GM19438 (cell line): ENCODE results near the gene AGRN.
"Not testable (repeated sequence)": the region's sequence is repeated elsewhere in the genome, so short reads cannot be mapped to it uniquely, and the experiment has no call there.

Source experiments
- ATAC-seq: cut with Tn5 transposase; IDR thresholded peaks from one replicate; pipeline ENCODE4 v1.9.1; 2021; ENCODE audit warnings: low read depth; ENCODE audit not compliant: unreplicated experiment

Gene AGRN

GRCh38 chr1:1088029-1088800 lies 68.3 kb downstream of the AGRN start:
- ATAC-seq, result no peak

DNA sequence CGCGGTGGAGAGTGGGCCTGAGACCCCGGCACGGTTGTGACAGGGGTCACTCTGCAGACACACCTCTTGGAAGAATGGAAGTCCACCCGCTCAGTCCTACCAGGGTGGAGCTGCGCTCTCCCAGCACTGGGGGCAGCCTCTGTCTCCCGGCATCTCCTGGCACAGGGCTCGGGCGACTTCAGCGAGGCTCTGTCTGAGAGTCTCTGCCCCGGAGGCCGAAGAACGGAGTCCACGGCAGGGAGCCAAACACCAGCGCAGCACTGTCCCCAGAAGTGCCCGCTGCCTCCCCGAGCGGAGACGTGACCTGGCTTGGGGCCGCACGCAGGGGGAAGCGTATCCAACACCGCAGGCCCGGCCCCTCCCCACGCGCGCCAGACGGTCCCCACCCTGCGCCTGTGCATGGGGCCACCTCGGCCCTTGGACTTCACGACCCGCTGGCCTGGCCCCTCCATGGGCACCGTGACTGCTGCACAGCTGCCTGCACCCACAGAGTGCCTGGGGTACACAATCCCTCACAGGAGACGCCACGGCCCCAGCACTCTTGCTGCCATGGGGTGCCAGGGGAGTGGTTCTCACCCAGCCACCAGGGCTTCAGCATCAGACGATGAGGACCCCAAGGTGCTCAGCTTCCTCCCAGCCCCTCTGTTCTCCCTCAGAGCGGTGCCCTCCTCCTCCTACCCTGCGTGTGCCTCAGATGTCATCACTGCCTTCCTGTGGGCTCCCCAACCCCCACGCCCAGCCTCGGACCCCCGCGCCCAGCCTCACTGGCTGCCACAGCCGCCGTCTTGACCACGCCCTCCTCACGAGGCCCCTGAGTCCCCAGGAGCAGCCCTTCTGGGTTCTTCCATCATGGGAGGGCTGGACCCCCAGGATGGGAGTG lies 69.1 kb downstream of the AGRN start:
- ATAC-seq, result no peak

GRCh38 chr1:1089731-1090423 lies 70.0 kb downstream of the AGRN start:
- ATAC-seq, result no peak

- ATAC-seq, result no peak
Measured at GRCh38 chr1:1090424-1091343, 70.8 kb downstream of the AGRN start.

DNA sequence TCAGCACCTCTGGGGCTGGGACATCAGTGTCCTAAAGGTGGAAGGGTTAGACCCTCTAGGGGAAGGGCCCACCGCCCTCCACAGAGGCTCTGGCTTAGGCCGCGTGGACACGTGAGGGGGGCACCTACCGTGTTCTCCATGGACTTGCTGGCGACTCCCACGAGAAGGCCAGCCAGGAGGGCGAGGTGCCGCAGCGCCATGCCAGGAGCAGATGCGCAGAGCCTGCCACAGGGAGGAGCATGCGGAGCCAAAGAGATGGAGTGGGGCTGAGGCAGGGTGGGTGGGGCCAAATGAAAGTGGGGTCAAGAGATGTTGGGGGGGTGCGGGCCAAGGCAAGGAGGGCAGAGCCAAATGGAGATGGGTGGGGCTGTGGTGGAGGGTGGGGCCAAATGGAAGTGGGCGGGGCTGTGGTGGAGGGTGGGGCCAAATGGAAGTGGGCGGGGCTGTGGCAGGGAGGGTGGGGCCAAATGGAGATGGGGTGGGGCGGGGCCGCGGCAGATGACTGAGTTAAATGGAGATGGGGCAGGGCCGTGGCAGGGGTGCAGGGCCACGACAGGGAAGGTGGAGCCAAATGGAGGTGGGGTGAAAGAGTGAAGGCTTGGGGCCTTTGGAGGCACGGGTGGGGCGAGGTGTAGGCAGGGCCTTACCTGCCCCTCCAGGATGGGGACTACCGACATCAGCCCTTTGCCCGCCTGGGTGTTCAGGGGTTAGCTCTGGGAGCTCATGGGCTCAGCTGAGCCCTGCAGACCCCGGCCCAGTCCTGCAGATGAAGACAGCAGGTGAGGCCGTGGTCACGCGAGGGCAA lies 71.6 kb downstream of the AGRN start:
- no peak for ATAC-seq

DNA sequence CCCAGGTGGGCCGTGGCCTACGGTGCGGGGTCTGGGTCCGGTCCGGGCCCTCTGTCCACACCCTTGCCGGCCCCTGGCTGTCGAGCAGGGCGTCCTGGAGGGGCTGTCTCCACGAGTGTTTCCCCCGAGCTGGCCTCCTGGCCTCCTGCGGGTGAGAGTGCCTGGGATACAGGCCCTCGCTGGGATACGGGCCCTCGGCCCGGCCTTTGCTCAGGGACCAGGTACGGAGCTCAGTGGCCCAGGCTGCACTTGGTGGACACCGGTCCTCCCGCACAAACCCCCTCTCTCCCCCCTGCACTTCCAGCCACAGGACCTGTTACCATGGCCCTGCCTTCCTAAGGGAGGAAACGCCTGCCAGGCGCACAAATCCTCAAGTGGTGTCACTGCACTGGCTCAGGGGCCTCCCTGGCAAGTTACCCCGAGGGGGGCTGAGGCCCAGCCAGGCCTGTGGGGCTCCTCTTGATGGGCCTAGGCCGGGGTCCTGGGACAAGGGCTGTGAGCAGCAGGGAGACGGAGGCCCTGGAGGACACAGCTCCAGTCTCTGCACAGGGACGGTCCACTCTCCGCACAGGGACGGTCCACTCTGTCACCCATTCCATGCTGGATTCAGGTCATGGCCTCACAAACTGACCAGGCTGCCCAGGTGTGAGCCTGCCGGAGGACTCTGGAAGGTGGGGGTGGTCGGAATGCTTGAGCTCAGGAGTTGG lies 72.4 kb downstream of the AGRN start:
- no peak for ATAC-seq

GRCh38 chr1:1092894-1093609 lies 73.1 kb downstream of the AGRN start:
- ATAC-seq, result no peak

DNA sequence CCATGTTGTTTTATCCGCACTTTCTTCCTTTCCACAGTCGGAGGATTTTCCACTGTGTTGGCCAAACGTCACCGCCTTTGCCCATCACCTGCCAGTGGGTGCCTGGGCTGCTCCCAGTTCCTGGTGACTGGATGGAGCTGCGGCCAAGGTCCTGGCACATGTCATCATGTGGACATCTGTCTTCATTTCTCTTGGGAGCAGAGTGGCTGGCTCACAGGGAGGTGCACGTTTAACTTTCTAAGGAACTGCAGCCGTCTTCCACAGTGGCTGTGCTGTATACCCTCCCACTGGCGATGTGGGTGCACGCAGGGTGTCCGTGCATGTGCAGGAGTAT lies 73.7 kb downstream of the AGRN start:
- ATAC-seq, result no peak

- ATAC-seq, result no peak
Measured at GRCh38 chr1:1094981-1095380, 75.1 kb downstream of the AGRN start.

GRCh38 chr1:1096136-1096535 lies 76.2 kb downstream of the AGRN start:
- not testable (repeated sequence) for ATAC-seq

DNA sequence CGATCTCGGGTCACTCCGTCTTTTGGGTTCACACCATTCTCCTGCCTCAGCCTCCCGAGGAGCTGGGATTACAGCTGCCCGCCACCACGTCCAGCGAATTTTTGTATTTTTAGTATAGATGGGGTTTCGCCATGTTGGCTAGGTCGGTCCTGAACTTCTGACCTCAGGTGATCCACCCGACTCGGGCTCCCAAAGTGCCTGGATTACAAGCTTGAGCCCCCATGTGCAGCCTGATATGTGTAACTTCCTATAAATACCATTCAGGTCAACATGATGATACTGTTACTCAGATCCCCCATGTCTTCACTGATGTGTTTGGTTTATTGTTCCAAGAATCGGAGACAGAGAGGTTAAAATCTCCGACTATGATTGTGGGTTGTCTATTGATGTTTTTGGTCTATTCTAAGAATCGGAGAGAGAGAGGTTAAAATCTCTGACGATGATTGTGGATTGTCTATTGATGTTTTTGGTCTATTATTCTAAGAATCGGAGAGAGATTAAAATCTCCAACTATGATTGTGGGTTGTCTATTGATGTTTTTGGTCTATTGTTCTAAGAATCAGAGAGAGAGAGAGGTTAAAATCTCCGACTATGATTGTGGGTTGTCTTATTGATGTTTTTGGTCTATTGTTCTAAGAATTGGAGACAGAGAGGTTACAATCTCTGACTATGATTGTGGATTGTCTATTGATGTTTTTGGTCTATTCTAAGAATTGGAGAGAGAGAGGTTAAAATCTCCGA lies 78.9 kb downstream of the AGRN start:
- no peak for ATAC-seq

DNA sequence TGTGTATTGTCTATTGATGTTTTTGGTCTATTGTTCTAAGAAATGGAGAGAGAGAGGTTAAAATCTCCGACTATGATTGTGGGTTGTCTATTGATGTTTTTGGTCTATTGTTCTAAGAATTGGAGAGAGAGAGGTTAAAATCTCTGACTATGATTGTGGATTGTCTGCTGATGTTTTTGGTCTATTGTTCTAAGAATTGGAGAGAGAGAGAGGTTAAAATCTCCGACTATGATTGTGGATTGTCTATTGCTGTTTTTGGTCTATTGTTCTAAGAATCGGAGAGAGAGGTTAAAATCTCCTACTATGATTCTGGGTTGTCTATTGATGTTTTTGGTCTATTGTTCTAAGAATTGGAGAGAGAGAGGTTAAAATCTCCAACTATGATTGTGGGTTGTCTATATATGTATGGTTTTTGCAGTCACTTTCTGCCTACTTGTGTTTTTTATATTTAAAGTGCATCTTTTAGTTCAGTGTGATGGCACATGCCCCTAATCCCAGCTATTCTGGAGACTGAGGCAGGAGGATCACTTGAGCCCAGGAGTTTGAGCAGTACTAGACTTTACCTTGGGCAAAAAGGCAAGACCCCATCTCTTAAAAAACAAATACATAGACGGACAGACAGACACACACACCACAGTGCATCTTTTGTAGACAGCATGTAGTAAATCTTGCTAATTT lies 79.7 kb downstream of the AGRN start:
- no peak for ATAC-seq

DNA sequence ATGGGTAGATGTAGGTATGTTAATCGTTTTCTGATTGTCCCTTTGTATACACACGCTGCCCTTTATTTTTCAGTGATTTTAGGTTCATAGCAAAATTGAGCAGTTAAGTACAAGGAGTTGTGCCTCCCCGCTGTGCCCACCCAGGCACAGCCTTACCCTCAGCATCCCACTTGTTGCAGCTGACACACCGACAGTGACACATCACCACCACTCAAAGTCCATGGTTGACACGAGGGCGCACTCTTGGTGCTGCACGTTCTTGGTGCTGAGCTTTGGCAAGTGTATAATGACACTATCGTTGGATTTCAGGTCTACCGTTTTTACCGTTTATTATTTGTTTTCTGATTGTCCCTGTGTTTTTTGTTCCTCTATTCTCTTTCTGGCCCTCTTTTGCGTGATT lies 80.4 kb downstream of the AGRN start:
- no peak for ATAC-seq

DNA sequence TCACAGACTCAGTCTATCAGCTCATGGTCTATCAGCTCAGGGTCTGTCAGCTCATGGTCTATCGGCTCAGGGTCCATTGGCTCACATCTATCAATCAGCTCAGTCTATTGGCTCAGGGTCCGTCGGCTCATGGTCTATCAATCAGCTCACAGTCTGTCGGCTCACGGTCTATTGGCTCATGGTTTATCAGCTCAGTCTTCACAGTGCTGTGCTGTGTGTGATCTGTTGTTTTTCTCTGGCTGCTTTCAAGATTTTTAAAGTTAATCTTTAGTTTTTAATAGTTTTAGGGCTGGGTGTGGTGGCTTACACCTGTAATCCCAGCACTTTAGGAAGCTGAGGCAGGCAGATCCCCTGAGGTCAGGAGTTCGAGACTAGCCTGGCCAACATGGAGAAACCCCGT lies 81.6 kb downstream of the AGRN start:
- no peak for ATAC-seq

- ATAC-seq, result not testable (repeated sequence)
Measured at GRCh38 chr1:1104152-1104551, 84.2 kb downstream of the AGRN start.
